HEK293 (cell line): ENCODE data around the gene FRMPD2.

Experiments used
- EGR2 ChIP-seq: fragments of 450-650 bp; formaldehyde crosslinking; IDR thresholded peaks from 2 replicates; pipeline ENCODE4 v1.5.1; 2016; ENCODE audit warnings: low read depth, missing biosample characterization, missing genetic modification characterization
- FEZF1 ChIP-seq: fragments of 450-650 bp; formaldehyde crosslinking; IDR thresholded peaks from 2 replicates; pipeline ENCODE4 v1.5.1; 2016; ENCODE audit warnings: missing biosample characterization, missing genetic modification characterization
- HOXC10 ChIP-seq: sonication (generic); formaldehyde crosslinking; IDR thresholded peaks from 2 replicates; pipeline ENCODE4 v1.8.1; 2023; ENCODE audit warnings: mild to moderate bottlenecking, missing genetic modification reagents
- OSR2 ChIP-seq: fragments of 450-650 bp; formaldehyde crosslinking; IDR thresholded peaks from 2 replicates; pipeline ENCODE4 v1.5.1; 2016; ENCODE audit warnings: missing biosample characterization, missing genetic modification characterization
- RBAK ChIP-seq: fragments of 450-650 bp; formaldehyde crosslinking; IDR thresholded peaks from 2 replicates; pipeline ENCODE4 v1.5.1; 2016; ENCODE audit warnings: missing biosample characterization, missing genetic modification characterization
- SP7 ChIP-seq: fragments of 450-650 bp; formaldehyde crosslinking; IDR thresholded peaks from 2 replicates; pipeline ENCODE4 v1.5.1; 2016; ENCODE audit warnings: missing biosample characterization, missing genetic modification characterization
- ZFHX2 ChIP-seq: fragments of 450-650 bp; formaldehyde crosslinking; conservative IDR thresholded peaks from 2 replicates; pipeline ENCODE4 v1.5.1; 2016; ENCODE audit warnings: missing biosample characterization, missing genetic modification characterization
- ZFP69B ChIP-seq: fragments of 450-650 bp; formaldehyde crosslinking; IDR thresholded peaks from 2 replicates; pipeline ENCODE4 v1.5.1; 2016; ENCODE audit warnings: missing biosample characterization, missing genetic modification characterization
- ZIC2 ChIP-seq: fragments of 450-650 bp; formaldehyde crosslinking; IDR thresholded peaks from 2 replicates; pipeline ENCODE4 v1.5.1; 2016; ENCODE audit warnings: missing biosample characterization, missing genetic modification characterization
- ZNF112 ChIP-seq: fragments of 450-650 bp; formaldehyde crosslinking; IDR thresholded peaks from 2 replicates; pipeline ENCODE4 v1.5.0; 2017; ENCODE audit warnings: missing biosample characterization, missing genetic modification characterization
- ZNF114 ChIP-seq: fragments of 450-650 bp; formaldehyde crosslinking; IDR thresholded peaks from 2 replicates; pipeline ENCODE4 v1.5.0; 2017; ENCODE audit warnings: missing biosample characterization, missing genetic modification characterization
- ZNF133 ChIP-seq: fragments of 450-650 bp; formaldehyde crosslinking; IDR thresholded peaks from 2 replicates; pipeline ENCODE4 v1.5.1; 2016; ENCODE audit warnings: missing biosample characterization, missing genetic modification characterization
- ZNF140 ChIP-seq: fragments of 450-650 bp; formaldehyde crosslinking; IDR thresholded peaks from 2 replicates; pipeline ENCODE4 v1.5.1; 2016; ENCODE audit warnings: missing biosample characterization, missing genetic modification characterization
- ZNF169 ChIP-seq: fragments of 450-650 bp; formaldehyde crosslinking; IDR thresholded peaks from 2 replicates; pipeline ENCODE4 v1.5.1; 2016; ENCODE audit warnings: missing biosample characterization, missing genetic modification characterization
- ZNF184 ChIP-seq: fragments of 450-650 bp; IDR thresholded peaks from 2 replicates; pipeline ENCODE4 v1.5.1; 2018; ENCODE audit warnings: missing biosample characterization, mild to moderate bottlenecking, missing genetic modification characterization
- ZNF24 ChIP-seq: fragments of 450-650 bp; formaldehyde crosslinking; IDR thresholded peaks from 2 replicates; pipeline ENCODE4 v1.5.1; 2016; ENCODE audit warnings: missing biosample characterization, missing genetic modification characterization
- ZNF274 ChIP-seq, 2 experiments: fragments of 200-500 bp in 1 of 2; fragments of 450-650 bp in 1 of 2; sonication (Bioruptor generic) in 1 of 2; formaldehyde crosslinking in 1 of 2; IDR thresholded peaks; 2 replicates each; pipeline versions ENCODE4 v1.5.1 to v1.6.1; 2014 to 2016; ENCODE audit warnings: borderline replicate concordance in 1 of 2, inconsistent platforms in 1 of 2, low read length in 1 of 2, missing biosample characterization in 1 of 2, missing genetic modification characterization in 1 of 2
- ZNF560 ChIP-seq: fragments of 450-650 bp; formaldehyde crosslinking; IDR thresholded peaks from 2 replicates; pipeline ENCODE4 v1.5.1; 2017; ENCODE audit warnings: missing biosample characterization, missing genetic modification characterization, borderline replicate concordance
- ZNF561 ChIP-seq: fragments of 450-650 bp; IDR thresholded peaks from 2 replicates; pipeline ENCODE4 v1.5.1; 2018; ENCODE audit warnings: missing biosample characterization, missing genetic modification characterization, borderline replicate concordance
- ZNF610 ChIP-seq: fragments of 450-650 bp; formaldehyde crosslinking; IDR thresholded peaks from 2 replicates; pipeline ENCODE4 v1.5.1; 2016; ENCODE audit warnings: missing biosample characterization, missing genetic modification characterization, borderline replicate concordance
- ZNF664 ChIP-seq: fragments of 450-650 bp; formaldehyde crosslinking; IDR thresholded peaks from 2 replicates; pipeline ENCODE4 v1.5.1; 2016; ENCODE audit warnings: missing biosample characterization, missing genetic modification characterization
- ZNF677 ChIP-seq: fragments of 450-650 bp; IDR thresholded peaks from 2 replicates; pipeline ENCODE4 v1.5.0; 2018; ENCODE audit warnings: missing biosample characterization, mild to moderate bottlenecking, missing genetic modification characterization, moderate library complexity
- ZNF707 ChIP-seq: fragments of 450-650 bp; formaldehyde crosslinking; IDR thresholded peaks from 2 replicates; pipeline ENCODE4 v1.5.1; 2016; ENCODE audit warnings: missing biosample characterization, missing genetic modification characterization
- ZNF777 ChIP-seq: fragments of 450-650 bp; formaldehyde crosslinking; IDR thresholded peaks from 2 replicates; pipeline ENCODE4 v1.5.1; 2017; ENCODE audit warnings: missing biosample characterization, missing genetic modification characterization, borderline replicate concordance
- TF ChIP-seq, protein P1 (sequence below): fragments of 450-650 bp; formaldehyde crosslinking; optimal IDR thresholded peaks from 2 replicates; pipeline ENCODE3; 2016; ENCODE audit warnings: missing biosample characterization, mild to moderate bottlenecking, missing genetic modification characterization
- TF ChIP-seq, protein P2 (sequence below): fragments of 450-650 bp; IDR thresholded peaks from 2 replicates; pipeline ENCODE4 v1.5.1; 2018; ENCODE audit warnings: missing biosample characterization, missing genetic modification characterization
- TF ChIP-seq, protein P3 (sequence below): fragments of 450-650 bp; formaldehyde crosslinking; IDR thresholded peaks from 2 replicates; pipeline ENCODE4 v1.5.1; 2017; ENCODE audit warnings: missing biosample characterization, mild to moderate bottlenecking, missing genetic modification characterization, moderate library complexity
- TF ChIP-seq, protein P4 (sequence below): fragments of 450-650 bp; formaldehyde crosslinking; IDR thresholded peaks from 2 replicates; pipeline ENCODE4 v1.5.1; 2016; ENCODE audit warnings: missing biosample characterization, missing genetic modification characterization
- TF ChIP-seq, protein P5 (sequence below): fragments of 450-650 bp; formaldehyde crosslinking; IDR thresholded peaks from 2 replicates; pipeline ENCODE4 v1.5.1; 2016; ENCODE audit warnings: missing biosample characterization, missing genetic modification characterization
- TF ChIP-seq, protein P6 (sequence below): fragments of 450-650 bp; formaldehyde crosslinking; IDR thresholded peaks from 2 replicates; pipeline ENCODE4 v1.5.1; 2016; ENCODE audit warnings: missing biosample characterization, missing genetic modification characterization

FRMPD2 gene

DNA sequence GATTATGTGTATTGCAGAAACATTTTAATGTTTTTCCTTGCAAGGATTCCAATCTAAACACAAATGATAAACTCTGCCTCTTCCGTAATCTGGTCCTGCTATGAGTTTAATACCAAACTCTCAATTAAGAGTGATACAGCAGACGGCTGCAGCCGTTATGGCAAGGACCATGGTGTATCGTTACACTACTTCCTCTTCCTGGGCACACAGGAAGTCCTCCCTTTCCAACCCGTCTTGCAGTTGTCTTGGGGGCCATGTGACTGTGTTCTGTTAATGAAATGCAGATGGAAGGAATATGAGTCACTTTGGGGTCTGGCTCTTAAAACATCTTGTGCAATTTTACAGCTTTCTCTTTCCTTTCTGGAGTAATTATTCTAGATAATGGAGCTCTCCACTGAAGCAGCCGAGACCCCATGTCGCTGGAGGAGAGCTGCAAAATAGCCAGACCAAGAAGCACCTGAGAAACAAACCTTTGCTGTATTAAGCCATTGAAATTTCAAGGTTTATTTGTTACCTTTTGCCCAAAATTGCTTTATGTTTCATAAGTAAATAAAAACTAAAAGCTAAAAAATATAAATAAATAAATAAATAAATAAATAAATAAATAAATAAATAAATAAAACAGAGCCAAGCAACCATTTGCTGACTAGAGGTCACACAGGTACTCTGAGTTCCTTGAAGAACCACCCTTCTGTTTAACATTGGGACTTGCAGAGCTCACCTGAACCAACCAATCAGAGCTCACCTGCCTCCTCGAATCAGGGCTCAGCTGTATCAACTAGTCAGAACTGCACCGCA, 74.7 kb downstream of the FRMPD2 start (continued):
- no peak for TF ChIP-seq ZNF169 (tag by site-specific recombination)
- TF ChIP-seq, protein P1, sequence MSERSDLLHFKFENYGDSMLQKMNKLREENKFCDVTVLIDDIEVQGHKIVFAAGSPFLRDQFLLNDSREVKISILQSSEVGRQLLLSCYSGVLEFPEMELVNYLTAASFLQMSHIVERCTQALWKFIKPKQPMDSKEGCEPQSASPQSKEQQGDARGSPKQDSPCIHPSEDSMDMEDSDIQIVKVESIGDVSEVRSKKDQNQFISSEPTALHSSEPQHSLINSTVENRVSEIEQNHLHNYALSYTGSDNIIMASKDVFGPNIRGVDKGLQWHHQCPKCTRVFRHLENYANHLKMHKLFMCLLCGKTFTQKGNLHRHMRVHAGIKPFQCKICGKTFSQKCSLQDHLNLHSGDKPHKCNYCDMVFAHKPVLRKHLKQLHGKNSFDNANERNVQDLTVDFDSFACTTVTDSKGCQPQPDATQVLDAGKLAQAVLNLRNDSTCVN, result no peak
- no peak for TF ChIP-seq ZNF114
- TF ChIP-seq OSR2 (tag by site-specific recombination), result no peak
- no peak for TF ChIP-seq ZNF24 (tag by site-specific recombination)
- TF ChIP-seq RBAK (tag by site-specific recombination), result no peak
- TF ChIP-seq EGR2 (tag by site-specific recombination), result no peak
- TF ChIP-seq ZNF664 (tag by site-specific recombination), result peak; percentile 52; the same call in 1 of the 2 replicates
- TF ChIP-seq ZIC2 (tag by site-specific recombination), result no peak
- no peak for TF ChIP-seq ZNF112 (tag by site-specific recombination)
- TF ChIP-seq ZNF677, result no peak
- TF ChIP-seq ZNF184 (tag by site-specific recombination), result no peak
- no peak for TF ChIP-seq ZNF610 (tag by site-specific recombination)
- no peak for TF ChIP-seq ZFP69B (tag by site-specific recombination)
- peak; percentile 76; the same call in 1 of the 2 replicates for TF ChIP-seq ZNF140 (tag by site-specific recombination)
- TF ChIP-seq ZFHX2, result no peak
- TF ChIP-seq ZNF274 (IDR thresholded peaks at IDR 0.05; ENCODE audit: low read length), result no peak
- no peak for TF ChIP-seq ZNF274 (tag by site-specific recombination; IDR thresholded peaks at IDR 0.05; ENCODE audit: borderline replicate concordance)
- TF ChIP-seq, protein P2, sequence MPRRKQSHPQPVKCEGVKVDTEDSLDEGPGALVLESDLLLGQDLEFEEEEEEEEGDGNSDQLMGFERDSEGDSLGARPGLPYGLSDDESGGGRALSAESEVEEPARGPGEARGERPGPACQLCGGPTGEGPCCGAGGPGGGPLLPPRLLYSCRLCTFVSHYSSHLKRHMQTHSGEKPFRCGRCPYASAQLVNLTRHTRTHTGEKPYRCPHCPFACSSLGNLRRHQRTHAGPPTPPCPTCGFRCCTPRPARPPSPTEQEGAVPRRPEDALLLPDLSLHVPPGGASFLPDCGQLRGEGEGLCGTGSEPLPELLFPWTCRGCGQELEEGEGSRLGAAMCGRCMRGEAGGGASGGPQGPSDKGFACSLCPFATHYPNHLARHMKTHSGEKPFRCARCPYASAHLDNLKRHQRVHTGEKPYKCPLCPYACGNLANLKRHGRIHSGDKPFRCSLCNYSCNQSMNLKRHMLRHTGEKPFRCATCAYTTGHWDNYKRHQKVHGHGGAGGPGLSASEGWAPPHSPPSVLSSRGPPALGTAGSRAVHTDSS (tag by site-specific recombination), result no peak
- TF ChIP-seq ZNF560 (tag by site-specific recombination), result peak; percentile 58; the same call in 1 of the 2 replicates
- TF ChIP-seq FEZF1 (tag by site-specific recombination), result no peak
- TF ChIP-seq, protein P3, sequence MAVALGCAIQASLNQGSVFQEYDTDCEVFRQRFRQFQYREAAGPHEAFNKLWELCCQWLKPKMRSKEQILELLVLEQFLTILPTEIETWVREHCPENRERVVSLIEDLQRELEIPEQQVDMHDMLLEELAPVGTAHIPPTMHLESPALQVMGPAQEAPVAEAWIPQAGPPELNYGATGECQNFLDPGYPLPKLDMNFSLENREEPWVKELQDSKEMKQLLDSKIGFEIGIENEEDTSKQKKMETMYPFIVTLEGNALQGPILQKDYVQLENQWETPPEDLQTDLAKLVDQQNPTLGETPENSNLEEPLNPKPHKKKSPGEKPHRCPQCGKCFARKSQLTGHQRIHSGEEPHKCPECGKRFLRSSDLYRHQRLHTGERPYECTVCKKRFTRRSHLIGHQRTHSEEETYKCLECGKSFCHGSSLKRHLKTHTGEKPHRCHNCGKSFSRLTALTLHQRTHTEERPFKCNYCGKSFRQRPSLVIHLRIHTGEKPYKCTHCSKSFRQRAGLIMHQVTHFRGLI (tag by site-specific recombination), result no peak
- TF ChIP-seq, protein P4, sequence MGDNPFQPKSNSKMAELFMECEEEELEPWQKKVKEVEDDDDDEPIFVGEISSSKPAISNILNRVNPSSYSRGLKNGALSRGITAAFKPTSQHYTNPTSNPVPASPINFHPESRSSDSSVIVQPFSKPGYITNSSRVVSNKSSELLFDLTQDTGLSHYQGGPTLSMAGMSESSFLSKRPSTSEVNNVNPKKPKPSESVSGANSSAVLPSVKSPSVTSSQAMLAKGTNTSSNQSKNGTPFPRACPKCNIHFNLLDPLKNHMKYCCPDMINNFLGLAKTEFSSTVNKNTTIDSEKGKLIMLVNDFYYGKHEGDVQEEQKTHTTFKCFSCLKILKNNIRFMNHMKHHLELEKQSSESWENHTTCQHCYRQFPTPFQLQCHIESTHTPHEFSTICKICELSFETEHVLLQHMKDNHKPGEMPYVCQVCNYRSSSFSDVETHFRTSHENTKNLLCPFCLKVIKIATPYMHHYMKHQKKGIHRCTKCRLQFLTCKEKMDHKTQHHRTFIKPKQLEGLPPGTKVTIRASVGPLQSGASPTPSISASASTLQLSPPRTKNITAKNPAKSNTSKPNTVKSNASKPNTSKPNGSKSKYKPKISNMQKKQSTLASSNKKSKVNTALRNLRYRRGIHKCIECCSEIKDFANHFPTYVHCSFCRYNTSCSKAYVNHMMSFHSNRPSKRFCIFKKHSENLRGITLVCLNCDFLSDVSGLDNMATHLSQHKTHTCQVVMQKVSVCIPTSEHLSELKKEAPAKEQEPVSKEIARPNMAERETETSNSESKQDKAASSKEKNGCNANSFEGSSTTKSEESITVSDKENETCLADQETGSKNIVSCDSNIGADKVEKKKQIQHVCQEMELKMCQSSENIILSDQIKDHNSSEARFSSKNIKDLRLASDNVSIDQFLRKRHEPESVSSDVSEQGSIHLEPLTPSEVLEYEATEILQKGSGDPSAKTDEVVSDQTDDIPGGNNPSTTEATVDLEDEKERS (tag by site-specific recombination), result no peak
- TF ChIP-seq SP7, result no peak
- TF ChIP-seq HOXC10 (CRISPR knock-in tag), result no peak
- no peak for TF ChIP-seq ZNF133
- TF ChIP-seq ZNF707 (tag by site-specific recombination), result no peak
- no peak for TF ChIP-seq ZNF561 (tag by site-specific recombination)
- TF ChIP-seq, protein P5, sequence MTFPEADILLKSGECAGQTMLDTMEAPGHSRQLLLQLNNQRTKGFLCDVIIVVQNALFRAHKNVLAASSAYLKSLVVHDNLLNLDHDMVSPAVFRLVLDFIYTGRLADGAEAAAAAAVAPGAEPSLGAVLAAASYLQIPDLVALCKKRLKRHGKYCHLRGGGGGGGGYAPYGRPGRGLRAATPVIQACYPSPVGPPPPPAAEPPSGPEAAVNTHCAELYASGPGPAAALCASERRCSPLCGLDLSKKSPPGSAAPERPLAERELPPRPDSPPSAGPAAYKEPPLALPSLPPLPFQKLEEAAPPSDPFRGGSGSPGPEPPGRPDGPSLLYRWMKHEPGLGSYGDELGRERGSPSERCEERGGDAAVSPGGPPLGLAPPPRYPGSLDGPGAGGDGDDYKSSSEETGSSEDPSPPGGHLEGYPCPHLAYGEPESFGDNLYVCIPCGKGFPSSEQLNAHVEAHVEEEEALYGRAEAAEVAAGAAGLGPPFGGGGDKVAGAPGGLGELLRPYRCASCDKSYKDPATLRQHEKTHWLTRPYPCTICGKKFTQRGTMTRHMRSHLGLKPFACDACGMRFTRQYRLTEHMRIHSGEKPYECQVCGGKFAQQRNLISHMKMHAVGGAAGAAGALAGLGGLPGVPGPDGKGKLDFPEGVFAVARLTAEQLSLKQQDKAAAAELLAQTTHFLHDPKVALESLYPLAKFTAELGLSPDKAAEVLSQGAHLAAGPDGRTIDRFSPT (tag by site-specific recombination), result no peak
- no peak for TF ChIP-seq ZNF777 (tag by site-specific recombination)
- TF ChIP-seq, protein P6, sequence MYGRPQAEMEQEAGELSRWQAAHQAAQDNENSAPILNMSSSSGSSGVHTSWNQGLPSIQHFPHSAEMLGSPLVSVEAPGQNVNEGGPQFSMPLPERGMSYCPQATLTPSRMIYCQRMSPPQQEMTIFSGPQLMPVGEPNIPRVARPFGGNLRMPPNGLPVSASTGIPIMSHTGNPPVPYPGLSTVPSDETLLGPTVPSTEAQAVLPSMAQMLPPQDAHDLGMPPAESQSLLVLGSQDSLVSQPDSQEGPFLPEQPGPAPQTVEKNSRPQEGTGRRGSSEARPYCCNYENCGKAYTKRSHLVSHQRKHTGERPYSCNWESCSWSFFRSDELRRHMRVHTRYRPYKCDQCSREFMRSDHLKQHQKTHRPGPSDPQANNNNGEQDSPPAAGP, result no peak
